NB4 (cell line): ENCODE results near the gene PCDHGA6.

Experiments
- DNase-seq: peaks from one replicate; pipeline ENCODE4 v3.0.0; 2010; ENCODE audit warnings: low read depth
- H3K4me3 ChIP-seq: one replicate; pipeline ENCODE4 v1.5.1; 2011; ENCODE audit warnings: mild to moderate bottlenecking, low read depth, low read length, moderate library complexity
- MYC ChIP-seq: IDR thresholded peaks from 2 replicates; pipeline ENCODE4 v1.6.1; 2011; ENCODE audit warnings: low read depth, low read length
- POLR2A ChIP-seq: IDR thresholded peaks from 2 replicates; pipeline ENCODE4 v1.6.1; 2011; ENCODE audit warnings: mild to moderate bottlenecking; ENCODE audit not compliant: insufficient read length; ENCODE audit errors: extremely low read depth
- TF ChIP-seq, protein P1 (sequence below): IDR thresholded peaks from one replicate; pipeline ENCODE4 v1.5.1; 2012; ENCODE audit warnings: low read depth, low read length
- TF ChIP-seq, protein P2 (sequence below): IDR thresholded peaks from 2 replicates; pipeline ENCODE4 v1.6.1; 2011; ENCODE audit warnings: low read depth, low read length

The PCDHGA6 gene

DNA sequence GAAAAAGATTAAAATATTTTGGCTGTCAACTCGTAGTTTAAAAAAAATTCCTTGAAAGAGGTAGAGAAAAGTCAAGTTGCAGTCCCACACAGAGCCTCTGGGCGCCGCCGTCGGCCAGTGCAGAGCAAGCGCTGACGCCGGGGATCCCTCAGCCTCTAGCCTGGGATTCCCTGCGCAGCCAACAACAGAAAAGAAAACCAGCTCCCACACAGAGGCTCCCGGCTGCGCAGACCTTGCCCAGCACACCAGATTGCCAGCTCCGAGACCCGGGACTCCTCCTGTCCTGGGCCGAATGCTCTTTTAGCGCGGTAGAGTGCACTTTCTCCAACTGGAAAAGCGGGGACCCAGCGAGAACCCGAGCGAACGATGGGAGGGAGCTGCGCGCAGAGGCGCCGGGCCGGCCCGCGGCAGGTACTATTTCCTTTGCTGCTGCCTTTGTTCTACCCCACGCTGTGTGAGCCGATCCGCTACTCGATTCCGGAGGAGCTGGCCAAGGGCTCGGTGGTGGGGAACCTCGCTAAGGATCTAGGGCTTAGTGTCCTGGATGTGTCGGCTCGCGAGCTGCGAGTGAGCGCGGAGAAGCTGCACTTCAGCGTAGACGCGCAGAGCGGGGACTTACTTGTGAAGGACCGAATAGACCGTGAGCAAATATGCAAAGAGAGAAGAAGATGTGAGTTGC, 43.9 kb downstream of the PCDHGA6 start, which contains the start of gene PCDHGB7:
TSS of gene PCDHGB7 (plus strand) at position 184 of the 679 bp plus-strand sequence. CDS start at position 367, 183 bp downstream.
- TF ChIP-seq, protein P1, sequence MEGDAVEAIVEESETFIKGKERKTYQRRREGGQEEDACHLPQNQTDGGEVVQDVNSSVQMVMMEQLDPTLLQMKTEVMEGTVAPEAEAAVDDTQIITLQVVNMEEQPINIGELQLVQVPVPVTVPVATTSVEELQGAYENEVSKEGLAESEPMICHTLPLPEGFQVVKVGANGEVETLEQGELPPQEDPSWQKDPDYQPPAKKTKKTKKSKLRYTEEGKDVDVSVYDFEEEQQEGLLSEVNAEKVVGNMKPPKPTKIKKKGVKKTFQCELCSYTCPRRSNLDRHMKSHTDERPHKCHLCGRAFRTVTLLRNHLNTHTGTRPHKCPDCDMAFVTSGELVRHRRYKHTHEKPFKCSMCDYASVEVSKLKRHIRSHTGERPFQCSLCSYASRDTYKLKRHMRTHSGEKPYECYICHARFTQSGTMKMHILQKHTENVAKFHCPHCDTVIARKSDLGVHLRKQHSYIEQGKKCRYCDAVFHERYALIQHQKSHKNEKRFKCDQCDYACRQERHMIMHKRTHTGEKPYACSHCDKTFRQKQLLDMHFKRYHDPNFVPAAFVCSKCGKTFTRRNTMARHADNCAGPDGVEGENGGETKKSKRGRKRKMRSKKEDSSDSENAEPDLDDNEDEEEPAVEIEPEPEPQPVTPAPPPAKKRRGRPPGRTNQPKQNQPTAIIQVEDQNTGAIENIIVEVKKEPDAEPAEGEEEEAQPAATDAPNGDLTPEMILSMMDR: peak; percentile 82
- peak; percentile 81 for DNase-seq
- H3K4me3 ChIP-seq: peak within 1 kb of the TSS; percentile 11

DNA sequence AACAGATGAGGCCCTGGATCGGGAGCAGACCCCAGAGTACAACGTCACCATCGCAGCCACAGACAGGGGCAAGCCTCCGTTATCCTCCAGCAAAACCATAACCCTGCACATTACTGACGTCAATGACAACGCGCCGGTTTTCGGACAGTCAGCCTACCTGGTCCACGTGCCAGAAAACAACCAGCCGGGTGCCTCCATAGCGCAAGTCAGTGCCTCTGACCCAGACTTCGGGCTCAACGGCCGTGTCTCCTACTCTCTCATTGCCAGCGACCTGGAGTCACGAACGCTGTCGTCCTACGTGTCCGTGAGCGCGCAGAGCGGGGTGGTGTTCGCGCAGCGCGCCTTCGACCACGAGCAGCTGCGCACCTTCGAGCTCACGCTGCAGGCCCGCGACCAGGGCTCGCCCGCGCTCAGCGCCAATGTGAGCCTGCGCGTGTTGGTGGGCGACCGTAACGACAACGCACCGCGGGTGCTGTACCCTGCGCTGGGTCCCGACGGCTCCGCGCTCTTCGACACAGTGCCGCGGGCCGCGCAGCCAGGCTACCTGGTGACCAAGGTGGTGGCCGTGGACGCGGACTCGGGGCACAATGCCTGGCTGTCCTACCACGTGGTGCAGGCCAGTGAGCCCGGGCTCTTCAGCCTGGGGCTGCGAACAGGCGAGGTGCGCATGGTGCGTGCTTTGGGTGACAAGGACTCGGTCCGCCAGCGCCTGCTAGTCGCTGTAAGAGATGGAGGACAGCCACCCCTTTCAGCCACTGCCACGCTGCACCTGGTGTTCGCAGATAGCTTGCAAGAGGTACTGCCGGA, 45.6 kb downstream of the PCDHGA6 start:
- no peak overlapping the region for H3K4me3 ChIP-seq
- TF ChIP-seq MYC (no peak), POLR2A (no peak)
- TF ChIP-seq, protein P2, sequence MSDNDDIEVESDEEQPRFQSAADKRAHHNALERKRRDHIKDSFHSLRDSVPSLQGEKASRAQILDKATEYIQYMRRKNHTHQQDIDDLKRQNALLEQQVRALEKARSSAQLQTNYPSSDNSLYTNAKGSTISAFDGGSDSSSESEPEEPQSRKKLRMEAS: no peak
- TF ChIP-seq, protein P1: no peak
- no peak for DNase-seq

GRCh38 chr5:141420855-141421488, 47.3 kb downstream of the PCDHGA6 start, which contains the start of gene PCDHGA11:
PCDHGA11 (plus strand) TSS chr5:141421051; CDS start chr5:141421228, 177 bp downstream.
- no peak for TF ChIP-seq POLR2A
- TF ChIP-seq, protein P1: peak; percentile 56
- H3K4me3 ChIP-seq: peak within 1 kb of the TSS; percentile 61
- peak; percentile 72 for DNase-seq

DNA sequence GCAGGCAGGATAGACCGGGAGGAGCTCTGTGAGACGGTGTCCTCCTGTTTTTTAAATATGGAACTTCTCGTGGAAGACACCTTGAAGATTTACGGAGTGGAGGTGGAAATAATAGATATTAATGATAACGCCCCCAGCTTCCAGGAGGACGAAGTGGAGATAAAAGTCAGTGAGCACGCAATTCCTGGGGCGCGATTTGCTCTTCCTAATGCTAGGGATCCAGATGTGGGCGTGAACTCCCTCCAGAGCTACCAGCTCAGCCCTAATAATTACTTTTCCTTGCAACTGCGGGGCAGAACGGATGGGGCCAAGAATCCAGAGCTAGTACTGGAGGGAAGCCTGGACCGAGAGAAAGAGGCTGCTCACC, 47.8 kb downstream of the PCDHGA6 start:
- DNase-seq: no peak
- peak overlapping the region; percentile 61 for H3K4me3 ChIP-seq
- TF ChIP-seq POLR2A (no peak), MYC (no peak)
- TF ChIP-seq, protein P1: no peak
- TF ChIP-seq, protein P2: no peak

DNA sequence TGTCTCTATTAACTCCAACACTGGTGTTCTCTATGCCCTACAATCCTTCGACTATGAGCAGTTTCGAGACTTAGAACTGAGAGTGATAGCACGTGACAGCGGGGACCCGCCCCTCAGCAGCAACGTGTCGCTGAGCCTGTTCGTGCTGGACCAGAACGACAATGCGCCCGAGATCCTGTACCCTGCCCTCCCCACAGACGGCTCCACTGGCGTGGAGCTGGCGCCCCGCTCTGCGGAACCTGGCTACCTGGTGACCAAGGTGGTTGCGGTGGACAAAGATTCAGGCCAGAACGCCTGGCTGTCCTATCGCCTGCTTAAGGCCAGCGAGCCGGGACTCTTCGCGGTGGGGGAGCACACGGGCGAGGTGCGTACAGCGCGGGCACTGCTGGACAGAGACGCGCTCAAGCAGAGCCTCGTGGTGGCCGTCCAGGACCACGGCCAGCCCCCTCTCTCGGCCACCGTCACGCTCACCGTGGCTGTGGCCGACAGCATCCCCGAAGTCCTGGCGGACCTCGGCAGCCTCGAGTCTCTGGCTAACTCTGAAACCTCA, 49.1 kb downstream of the PCDHGA6 start:
- no peak overlapping the region for H3K4me3 ChIP-seq
- TF ChIP-seq, protein P1: no peak
- no peak for TF ChIP-seq POLR2A
- TF ChIP-seq, protein P2: no peak
- TF ChIP-seq MYC: no peak
- no peak for DNase-seq
